H1 (cell line): ENCODE data around the gene CCDC7. TPM values are rescaled to one million over a fixed set of nuclear protein-coding genes. Genes with fewer than 3 reads are reported as not detected.

ENCODE experiments used
- CTCF ChIA-PET: fragments of 300-600 bp; sonication (Branson Sonifier 250); formaldehyde crosslinking; loops from one replicate; lab custom pipeline; 2021; ENCODE audit not compliant: partially characterized antibody; lab: Charles Lee
- POLR2A ChIA-PET: fragments of 300-600 bp; sonication (Branson Sonifier 250); formaldehyde crosslinking; loops from one replicate; lab custom pipeline; 2021; ENCODE audit warnings: inconsistent platforms; ENCODE audit not compliant: partially characterized antibody; lab: Charles Lee
- DNase-seq, 2 experiments: peaks; one replicate each; pipeline versions ENCODE4 v3.0.0 to v3.0.0-alpha.2; 2010 to 2022; ENCODE audit warnings: low spot score in 2 of 2, low read depth in 1 of 2, mixed read lengths in 1 of 2
- FAIRE-seq: peaks from 2 replicates; lab custom pipeline; 2011; peaks lifted over from hg19 to GRCh38; lab: Jason Lieb, UNC
- H2AFZ ChIP-seq: 2 replicates; pipeline ENCODE4 v1.8.1; 2012; ENCODE audit warnings: low read length, inconsistent platforms
- H2AK5ac ChIP-seq: 2 replicates; pipeline ENCODE4 v1.6.1; 2013; ENCODE audit warnings: low read depth, low read length
- H2BK120ac ChIP-seq: replicated peaks from 2 replicates; pipeline ENCODE3; 2013; ENCODE audit warnings: low read depth, low read length, inconsistent platforms
- H2BK12ac ChIP-seq: 2 replicates; pipeline ENCODE4 v1.6.1; 2013; ENCODE audit warnings: low read depth, low read length
- H2BK15ac ChIP-seq: 2 replicates; pipeline ENCODE4 v1.6.1; 2013; ENCODE audit warnings: low read length
- H2BK20ac ChIP-seq: 2 replicates; pipeline ENCODE4 v1.6.1; 2013; ENCODE audit warnings: low read length
- H2BK5ac ChIP-seq: 2 replicates; pipeline ENCODE4 v1.6.1; 2013; ENCODE audit warnings: low read depth, low read length
- H3K14ac ChIP-seq: 2 replicates; pipeline ENCODE4 v1.6.1; 2013; ENCODE audit warnings: inconsistent platforms; ENCODE audit not compliant: insufficient read length
- H3K18ac ChIP-seq: 2 replicates; pipeline ENCODE4 v1.6.1; 2013; ENCODE audit warnings: low read length; ENCODE audit errors: extremely low read depth
- H3K23ac ChIP-seq: 2 replicates; pipeline ENCODE4 v1.6.1; 2013; ENCODE audit warnings: inconsistent platforms; ENCODE audit not compliant: insufficient read length
- H3K23me2 ChIP-seq: 2 replicates; pipeline ENCODE4 v1.6.1; 2013; ENCODE audit warnings: low read depth, low read length
- H3K27ac ChIP-seq: 2 replicates; pipeline ENCODE4 v1.6.1; 2011; ENCODE audit warnings: low read depth, low read length, inconsistent platforms
- H3K27me3 ChIP-seq, 4 experiments: replicated peaks in 1 of 4; 1 replicate in 1 of 4; 2 replicates in 3 of 4; pipeline versions ENCODE4 v1.6.1 to v1.8.1; 2011 to 2013; ENCODE audit warnings: low read length in 3 of 4, mild to moderate bottlenecking in 3 of 4, inconsistent platforms in 2 of 4, mixed read lengths in 2 of 4, moderate library complexity in 1 of 4; ENCODE audit not compliant: control insufficient read depth in 3 of 4, insufficient read depth in 3 of 4; ENCODE audit errors: extremely low read depth in 1 of 4
- H3K36me3 ChIP-seq, 4 experiments: 2 replicates each; pipeline versions ENCODE4 v1.6.1 to v1.8.1; 2011 to 2013; ENCODE audit warnings: mild to moderate bottlenecking in 4 of 4, low read length in 3 of 4, moderate library complexity in 2 of 4, control low read depth in 1 of 4, inconsistent platforms in 1 of 4; ENCODE audit not compliant: insufficient read depth in 4 of 4, control insufficient read depth in 2 of 4
- H3K4ac ChIP-seq: replicated peaks from 2 replicates; pipeline ENCODE3; 2013; ENCODE audit warnings: low read length, low read depth, mixed read lengths, inconsistent platforms; ENCODE audit not compliant: insufficient read length
- H3K4me1 ChIP-seq, 4 experiments: replicated peaks in 1 of 4; 1 replicate in 1 of 4; 2 replicates in 3 of 4; pipeline versions ENCODE4 v1.6.1 to v1.8.1; 2011 to 2013; ENCODE audit warnings: low read length in 3 of 4, inconsistent platforms in 2 of 4, mixed read lengths in 1 of 4; ENCODE audit not compliant: insufficient read depth in 4 of 4, control insufficient read depth in 3 of 4
- H3K4me2 ChIP-seq, 2 experiments: 2 replicates each; pipeline versions ENCODE4 v1.6.1 to v1.8.1; 2011 to 2013; ENCODE audit warnings: low read depth in 2 of 2, low read length in 2 of 2, control low read depth in 1 of 2, inconsistent platforms in 1 of 2, mild to moderate bottlenecking in 1 of 2; ENCODE audit not compliant: insufficient read depth in 1 of 2
- H3K4me3 ChIP-seq, 4 experiments: fragments of 200-600, 300-600 bp in 1 of 4; sonication (generic), shearing (Covaris generic), sonication (Bioruptor Twin) in 1 of 4; 2 replicates each; pipeline versions ENCODE4 v1.5.1 to v1.8.1; 2011 to 2016; ENCODE audit warnings: low read length in 4 of 4, low read depth in 3 of 4, control low read depth in 2 of 4, inconsistent platforms in 2 of 4, mild to moderate bottlenecking in 2 of 4, mixed read lengths in 1 of 4, moderate library complexity in 1 of 4; ENCODE audit not compliant: insufficient read depth in 2 of 4; ENCODE audit errors: extremely low read depth in 1 of 4
- H3K56ac ChIP-seq: replicated peaks from 2 replicates; pipeline ENCODE3; 2013; ENCODE audit warnings: low read depth, mild to moderate bottlenecking, mixed read lengths, low read length, inconsistent platforms; ENCODE audit not compliant: insufficient read length
- H3K79me1 ChIP-seq: 2 replicates; pipeline ENCODE4 v1.6.1; 2013; ENCODE audit warnings: low read depth, low read length, control low read depth
- H3K79me2 ChIP-seq, 2 experiments: 2 replicates each; pipeline versions ENCODE4 v1.6.1 to v1.8.1; 2012 to 2013; ENCODE audit warnings: low read length in 2 of 2, mild to moderate bottlenecking in 2 of 2, inconsistent platforms in 1 of 2; ENCODE audit not compliant: insufficient read depth in 2 of 2, control insufficient read depth in 1 of 2
- H3K9ac ChIP-seq, 4 experiments: replicated peaks in 1 of 4; 1 replicate in 1 of 4; 2 replicates in 3 of 4; pipeline versions ENCODE4 v1.6.1 to v1.8.1; 2011 to 2013; ENCODE audit warnings: low read depth in 3 of 4, low read length in 3 of 4, control low read depth in 2 of 4, mild to moderate bottlenecking in 2 of 4, moderate library complexity in 2 of 4, inconsistent platforms in 1 of 4; ENCODE audit errors: extremely low read depth in 1 of 4
- H3K9me3 ChIP-seq, 2 experiments: 2 replicates each; pipeline versions ENCODE4 v1.6.1 to v1.8.1; 2012 to 2013; ENCODE audit warnings: mild to moderate bottlenecking in 2 of 2, moderate library complexity in 2 of 2, control low read depth in 1 of 2, inconsistent platforms in 1 of 2, low read depth in 1 of 2, low read length in 1 of 2, mixed read lengths in 1 of 2; ENCODE audit not compliant: insufficient read depth in 2 of 2
- H4K20me1 ChIP-seq, 2 experiments: replicated peaks in 1 of 2; 2 replicates each; pipeline versions ENCODE3 to v1.8.1; 2011 to 2013; ENCODE audit warnings: inconsistent platforms in 2 of 2, low read length in 2 of 2, mild to moderate bottlenecking in 1 of 2; ENCODE audit not compliant: insufficient read depth in 2 of 2, control insufficient read depth in 1 of 2
- H4K5ac ChIP-seq: 2 replicates; pipeline ENCODE4 v1.6.1; 2013; ENCODE audit warnings: low read length, low read depth, mixed read lengths, inconsistent platforms; ENCODE audit not compliant: insufficient read length
- H4K8ac ChIP-seq: 2 replicates; pipeline ENCODE4 v1.8.0; 2013; ENCODE audit warnings: mild to moderate bottlenecking, moderate library complexity, low read length, inconsistent platforms; ENCODE audit not compliant: insufficient read depth; ENCODE audit errors: extremely low read depth
- H4K91ac ChIP-seq: replicated peaks from 2 replicates; pipeline ENCODE3; 2013; ENCODE audit warnings: low read length, mixed read lengths, inconsistent platforms; ENCODE audit not compliant: insufficient read length
- CEBPB ChIP-seq: IDR thresholded peaks from 2 replicates; pipeline ENCODE4 v1.6.1; 2012; ENCODE audit warnings: low read depth, low read length
- CREB1 ChIP-seq: IDR thresholded peaks from 2 replicates; pipeline ENCODE4 v1.6.1; 2012; ENCODE audit warnings: inconsistent platforms
- EGR1 ChIP-seq: IDR thresholded peaks from 2 replicates; pipeline ENCODE4 v1.6.1; 2011; ENCODE audit warnings: low read depth, low read length, borderline replicate concordance
- MAFK ChIP-seq: IDR thresholded peaks from 2 replicates; pipeline ENCODE4 v1.6.1; 2012; ENCODE audit warnings: low read depth, mild to moderate bottlenecking, improper control_type of control experiment, low read length
- PHF8 ChIP-seq: fragments of 200-600 bp; sonication (generic); conservative IDR thresholded peaks from 2 replicates; pipeline ENCODE4 v1.7.1; 2012; ENCODE audit warnings: low read depth, mild to moderate bottlenecking, inconsistent platforms, low read length, moderate library complexity
- RAD21 ChIP-seq, 2 experiments: IDR thresholded peaks in 1 of 2; conservative IDR thresholded peaks in 1 of 2; 2 replicates each; pipeline ENCODE4 v1.6.1; 2011; ENCODE audit warnings: low read depth in 2 of 2, low read length in 2 of 2, improper control_type of control experiment in 1 of 2, inconsistent platforms in 1 of 2, mild to moderate bottlenecking in 1 of 2, moderate library complexity in 1 of 2
- RNF2 ChIP-seq: fragments of 200-900, 300-1000 bp; sonication (generic); IDR thresholded peaks from 2 replicates; pipeline ENCODE4 v1.7.1; 2016; ENCODE audit warnings: borderline replicate concordance, low read depth, mild to moderate bottlenecking, antibody characterized with exemption, low read length; ENCODE audit not compliant: poor library complexity, severe bottlenecking; ENCODE audit errors: missing control alignments
- SP1 ChIP-seq: IDR thresholded peaks from 2 replicates; pipeline ENCODE4 v1.6.1; 2011; ENCODE audit warnings: low read depth, low read length
- WGBS, 2 experiments: shearing (Covaris generic) in 1 of 2; methylation state at CpG; one replicate each; pipeline versions ENCODE4 v1.1.6 to v1.1.7; 2013 to 2015; ENCODE audit warnings: low lambda C conversion rate in 2 of 2, mixed read lengths in 2 of 2, inconsistent platforms in 1 of 2, low coverage in 1 of 2, missing lambda C conversion rate in 1 of 2; ENCODE audit not compliant: insufficient replicate concordance in 2 of 2, insufficient coverage in 1 of 2, insufficient read length in 1 of 2; ENCODE audit errors: extremely low coverage in 1 of 2, missing lambda C conversion rate in 1 of 2; 5-methylcytosine and 5-hydroxymethylcytosine counted together
- polyA plus RNA-seq, 7 experiments: library from polyadenylated mRNA; depleted of rRNA in 3 of 7; stranded (reverse) in 5 of 7; unstranded in 2 of 7; fragments of >200 nt in 5 of 7; fragments of 200-250 nt in 2 of 7; gene quantifications; 1 replicate in 5 of 7; 2 replicates in 1 of 7; 4 replicates in 1 of 7; pipeline versions ENCODE4 v1.2.1 to v1.2.3, GENCODE V29; 2011 to 2013; ENCODE audit warnings: missing spikeins in 2 of 7, mixed read lengths in 2 of 7
- total RNA-seq: library from RNA; stranded (reverse); fragmentation: NEBNext Ultra II Directional; extraction: Animal tissue kit (Norgen Biotek cat#: 25700); gene quantifications from 2 replicates; pipeline ENCODE4 v1.2.1, GENCODE V29; 2021
- TF ChIP-seq, protein P1 (sequence below): IDR thresholded peaks from 2 replicates; pipeline ENCODE4 v1.6.1; 2012; ENCODE audit warnings: low read length, inconsistent platforms

CCDC7 gene
- total and polyA plus RNA-seq, 2 of the 8 experiments (the other 6 are each of a cell fraction or from before 2014, with no cell fraction given) = 0.18 to 0.74 TPM

DNA sequence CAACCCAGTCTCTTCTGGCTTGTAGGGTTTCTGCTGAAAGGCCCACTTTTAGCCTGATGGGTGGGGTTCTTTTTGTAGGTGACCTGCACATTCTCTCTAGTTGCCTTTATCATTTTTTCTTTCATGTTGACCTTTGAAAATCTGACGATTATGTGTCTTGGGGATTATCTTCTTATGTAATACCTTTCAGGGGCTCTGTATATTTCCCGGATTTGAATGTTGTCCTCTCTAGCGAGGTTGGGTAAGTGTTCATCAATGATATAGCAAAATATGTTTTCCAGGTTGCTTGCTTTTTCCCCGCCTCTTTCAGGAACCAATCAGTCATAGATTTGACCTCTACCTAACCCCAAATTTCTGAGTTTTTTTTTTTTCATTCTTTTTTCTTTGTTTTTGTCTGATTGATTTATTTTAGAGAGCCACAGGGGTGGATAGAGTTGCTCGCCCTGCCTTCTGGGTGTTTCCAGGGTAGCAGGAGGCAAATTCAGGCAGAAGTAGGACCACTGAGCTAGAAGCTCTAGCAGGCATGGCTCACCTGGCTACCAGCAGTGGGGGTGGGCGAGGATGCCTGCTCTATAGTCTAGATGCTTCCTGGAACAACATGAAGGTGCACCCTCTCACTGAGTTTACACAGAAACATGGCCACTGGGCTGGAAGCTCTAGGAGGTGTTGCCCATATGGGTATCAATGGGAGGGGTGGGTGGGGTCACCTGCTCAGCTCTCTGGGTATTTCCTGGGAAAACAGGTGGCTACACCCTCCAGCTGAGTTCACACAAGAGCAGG is 94.9 kb downstream of the CCDC7 start:
- H4K20me1 ChIP-seq = no peaks in the 10 kb centered on the region
- H3K9me3 ChIP-seq = no peaks in the 10 kb centered on the region; a peak in 1 of 4 replicates
- H2BK15ac ChIP-seq = no peak overlapping the region
- H3K27ac ChIP-seq = no peak overlapping the region
- no peaks in the 10 kb centered on the region for H3K36me3 ChIP-seq
- 89% methylated on average over 6 of the region's 6 CpGs; no CpG with 5 or more reads in 1 of the 2 experiments for WGBS, 2 experiments
- H3K14ac ChIP-seq = no peak overlapping the region
- no peak overlapping the region for H3K56ac ChIP-seq
- H3K23me2 ChIP-seq = no peaks in the 10 kb centered on the region
- no peak overlapping the region for H2BK20ac ChIP-seq
- no peak overlapping the region for H2BK5ac ChIP-seq
- H3K23ac ChIP-seq = no peak overlapping the region
- FAIRE-seq (no peak), DNase-seq (no peak)
- no peak overlapping the region for H3K4me3 ChIP-seq
- H4K8ac ChIP-seq = no peak overlapping the region
- H3K79me1 ChIP-seq = no peaks in the 10 kb centered on the region
- TF ChIP-seq MAFK (no peak), PHF8 (no peak), CEBPB (no peak), EGR1 (no peak), RAD21 (IDR thresholded peaks at IDR 0.05 in 1 of 2, conservative IDR thresholded peaks at IDR 0.05 in 1 of 2; ENCODE audit: low read depth in 2 of 2, low read length in 2 of 2) (no peak), CREB1 (no peak), RNF2 (no peak), SP1 (no peak)
- TF ChIP-seq, protein P1, sequence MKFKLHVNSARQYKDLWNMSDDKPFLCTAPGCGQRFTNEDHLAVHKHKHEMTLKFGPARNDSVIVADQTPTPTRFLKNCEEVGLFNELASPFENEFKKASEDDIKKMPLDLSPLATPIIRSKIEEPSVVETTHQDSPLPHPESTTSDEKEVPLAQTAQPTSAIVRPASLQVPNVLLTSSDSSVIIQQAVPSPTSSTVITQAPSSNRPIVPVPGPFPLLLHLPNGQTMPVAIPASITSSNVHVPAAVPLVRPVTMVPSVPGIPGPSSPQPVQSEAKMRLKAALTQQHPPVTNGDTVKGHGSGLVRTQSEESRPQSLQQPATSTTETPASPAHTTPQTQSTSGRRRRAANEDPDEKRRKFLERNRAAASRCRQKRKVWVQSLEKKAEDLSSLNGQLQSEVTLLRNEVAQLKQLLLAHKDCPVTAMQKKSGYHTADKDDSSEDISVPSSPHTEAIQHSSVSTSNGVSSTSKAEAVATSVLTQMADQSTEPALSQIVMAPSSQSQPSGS = no peak
- ChIA-PET POLR2A (no interaction called here), CTCF (interaction anchor here (0.6 kb wide), 1 partner anchor 592 kb away, joined by 3 read pairs; no protein-coding TSS in a partner anchor)
- H3K27me3 ChIP-seq = no peaks in the 10 kb centered on the region
- no peak overlapping the region for H3K9ac ChIP-seq
- H3K79me2 ChIP-seq = no peaks in the 10 kb centered on the region
- no peaks in the 10 kb centered on the region for H3K4me1 ChIP-seq
- no peak overlapping the region for H4K91ac ChIP-seq
- no peak overlapping the region for H2BK12ac ChIP-seq
- no peak overlapping the region for H2AFZ ChIP-seq
- H2BK120ac ChIP-seq = no peak overlapping the region
- H4K5ac ChIP-seq = no peak overlapping the region
- H2AK5ac ChIP-seq = no peak overlapping the region
- H3K4me2 ChIP-seq = no peak overlapping the region
- H3K18ac ChIP-seq = no peak overlapping the region
- no peak overlapping the region for H3K4ac ChIP-seq
